ENCODE data around the gene TXN2.

DNA sequence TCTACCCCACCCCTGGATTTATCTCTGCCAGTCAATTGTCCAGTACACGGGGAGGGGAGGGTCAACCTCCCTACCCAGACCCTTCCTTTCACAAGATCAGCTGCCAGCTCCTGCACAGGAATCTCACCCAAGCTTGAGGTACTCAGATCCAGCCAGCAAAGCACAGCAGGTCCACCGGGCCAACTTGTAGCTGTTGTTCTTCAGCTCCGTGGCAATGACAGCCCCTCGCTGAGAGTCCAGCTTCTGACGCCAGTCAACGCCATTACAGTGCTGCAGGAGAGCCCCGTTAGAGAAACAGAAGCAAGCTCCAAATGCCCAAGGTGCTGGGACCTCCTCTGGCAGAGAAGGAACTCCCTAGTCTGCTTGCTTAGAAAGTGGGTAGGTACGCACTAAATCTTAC is 30.9 kb upstream of the TXN2 start:
- TF ChIP-seq, protein P1, sequence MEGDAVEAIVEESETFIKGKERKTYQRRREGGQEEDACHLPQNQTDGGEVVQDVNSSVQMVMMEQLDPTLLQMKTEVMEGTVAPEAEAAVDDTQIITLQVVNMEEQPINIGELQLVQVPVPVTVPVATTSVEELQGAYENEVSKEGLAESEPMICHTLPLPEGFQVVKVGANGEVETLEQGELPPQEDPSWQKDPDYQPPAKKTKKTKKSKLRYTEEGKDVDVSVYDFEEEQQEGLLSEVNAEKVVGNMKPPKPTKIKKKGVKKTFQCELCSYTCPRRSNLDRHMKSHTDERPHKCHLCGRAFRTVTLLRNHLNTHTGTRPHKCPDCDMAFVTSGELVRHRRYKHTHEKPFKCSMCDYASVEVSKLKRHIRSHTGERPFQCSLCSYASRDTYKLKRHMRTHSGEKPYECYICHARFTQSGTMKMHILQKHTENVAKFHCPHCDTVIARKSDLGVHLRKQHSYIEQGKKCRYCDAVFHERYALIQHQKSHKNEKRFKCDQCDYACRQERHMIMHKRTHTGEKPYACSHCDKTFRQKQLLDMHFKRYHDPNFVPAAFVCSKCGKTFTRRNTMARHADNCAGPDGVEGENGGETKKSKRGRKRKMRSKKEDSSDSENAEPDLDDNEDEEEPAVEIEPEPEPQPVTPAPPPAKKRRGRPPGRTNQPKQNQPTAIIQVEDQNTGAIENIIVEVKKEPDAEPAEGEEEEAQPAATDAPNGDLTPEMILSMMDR (IDR thresholded peaks at IDR 0.05) = no peak
- TF ChIP-seq POLR2A (IDR thresholded peaks at IDR 0.05) = no peak
